Kidney tubule cell (primary cell): Measurements from ENCODE around the gene SLC27A5.
"Not testable (repeated sequence)": the region's sequence is repeated elsewhere in the genome, so short reads cannot be mapped to it uniquely, and the experiment has no call there.

Experiments
- DNase-seq: peaks from one replicate; pipeline ENCODE4 v3.0.0-alpha.2; 2018; ENCODE audit warnings: low spot score

SLC27A5 gene

DNA sequence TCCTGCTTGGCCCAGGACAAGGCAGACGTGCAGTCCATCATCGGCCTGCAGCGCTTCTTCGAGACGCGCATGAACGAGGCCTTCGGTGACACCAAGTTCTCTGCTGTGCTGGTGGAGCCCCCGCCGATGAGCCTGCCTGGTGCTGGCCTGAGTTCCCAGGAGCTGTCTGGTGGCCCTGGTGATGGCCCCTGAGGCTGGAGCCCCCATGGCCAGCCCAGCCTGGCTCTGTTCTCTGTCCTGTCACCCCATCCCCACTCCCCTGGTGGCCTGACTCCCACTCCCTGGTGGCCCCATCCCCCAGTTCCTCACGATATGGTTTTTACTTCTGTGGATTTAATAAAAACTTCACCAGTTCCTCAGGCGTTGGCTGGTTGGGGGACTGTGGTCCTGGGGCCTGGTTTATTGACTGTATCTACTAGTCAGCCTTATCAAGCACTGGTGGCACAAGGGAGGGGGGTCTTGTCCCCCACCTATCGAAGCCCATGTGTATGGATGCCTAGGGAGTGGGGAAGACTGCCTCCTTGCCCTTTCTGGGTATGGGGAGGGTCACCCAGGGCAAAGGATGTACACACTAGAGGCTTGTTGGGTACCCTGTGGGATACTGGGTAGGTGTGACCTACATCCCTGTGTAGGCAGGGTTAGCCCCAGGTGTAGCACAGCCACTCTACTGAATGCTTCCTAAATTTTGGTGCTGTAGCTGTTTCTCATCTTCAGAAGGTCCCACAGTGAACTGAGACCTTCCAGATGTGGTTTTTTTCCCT lies 38.8 kb upstream of the SLC27A5 start:
- no peak for DNase-seq

- no peak for DNase-seq
Measured at GRCh38 chr19:58549664-58550361, 38.0 kb upstream of the SLC27A5 start.

- DNase-seq = no peak
Measured at GRCh38 chr19:58548859-58549663, 37.3 kb upstream of the SLC27A5 start.

- no peak for DNase-seq
Measured at GRCh38 chr19:58547323-58548312, 35.8 kb upstream of the SLC27A5 start.

DNA sequence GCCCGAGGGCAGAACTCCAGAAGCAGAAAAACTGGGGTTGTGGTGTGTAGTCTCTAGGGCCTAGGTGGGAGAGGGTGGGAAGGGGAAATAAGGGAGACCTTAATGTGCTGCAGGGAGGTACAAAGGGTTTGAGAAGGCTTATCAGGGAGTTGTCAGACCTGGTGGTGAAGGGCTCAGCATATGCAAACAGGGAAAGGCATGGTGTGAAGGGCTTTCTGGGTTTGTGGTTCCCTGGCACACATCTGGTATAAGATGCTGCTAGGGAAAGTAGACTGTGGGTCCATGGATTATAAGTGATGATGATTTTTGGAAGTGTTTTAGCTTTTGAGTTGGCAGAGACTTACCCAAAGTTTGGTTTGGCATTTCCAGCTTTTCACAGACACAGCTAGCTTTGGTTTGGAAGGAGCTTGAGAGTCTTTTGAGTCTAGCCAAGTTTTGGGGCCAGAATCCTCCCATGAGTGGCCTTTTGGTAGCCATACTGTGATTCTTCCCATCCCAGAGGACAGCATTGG lies 34.3 kb upstream of the SLC27A5 start:
- DNase-seq = no peak

DNA sequence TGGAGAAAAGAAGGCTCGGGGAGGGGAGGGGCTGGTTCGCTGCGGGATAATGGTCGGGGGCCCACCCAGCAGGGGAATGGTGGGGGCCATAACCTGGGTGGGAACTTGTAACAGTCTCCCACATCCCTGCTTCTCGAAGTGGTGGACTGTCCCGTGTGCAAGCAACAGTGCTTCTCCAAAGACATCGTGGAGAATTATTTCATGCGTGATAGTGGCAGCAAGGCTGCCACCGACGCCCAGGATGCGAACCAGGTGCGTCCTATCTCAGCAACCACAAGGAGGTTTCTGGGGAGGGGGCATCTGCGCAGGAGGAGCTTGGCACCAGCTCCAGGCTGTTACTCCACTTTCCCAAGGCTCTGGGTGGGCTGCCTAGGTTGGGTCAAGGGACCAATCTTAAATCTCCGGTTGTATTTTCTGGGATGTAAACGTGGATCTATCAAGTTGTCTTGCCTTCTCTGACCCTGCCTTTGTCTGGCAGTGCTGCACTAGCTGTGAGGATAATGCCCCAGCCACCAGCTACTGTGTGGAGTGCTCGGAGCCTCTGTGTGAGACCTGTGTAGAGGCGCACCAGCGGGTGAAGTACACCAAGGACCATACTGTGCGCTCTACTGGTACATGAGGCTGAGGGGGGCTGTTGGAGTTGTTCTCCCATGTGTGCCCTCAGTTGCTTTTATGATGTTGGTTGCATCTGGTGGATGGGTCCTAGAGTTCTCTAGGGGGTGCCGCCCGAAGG lies 33.7 kb upstream of the SLC27A5 start:
- no peak for DNase-seq

GRCh38 chr19:58544591-58545285 lies 32.9 kb upstream of the SLC27A5 start:
- DNase-seq = no peak

GRCh38 chr19:58543826-58544590 lies 32.2 kb upstream of the SLC27A5 start, which contains the start of gene TRIM28:
Gene TRIM28 (plus strand): TSS chr19:58544064. CDS start chr19:58544758, 694 bp downstream.
- peak; percentile 99 for DNase-seq

GRCh38 chr19:58542641-58543372 lies 31.0 kb upstream of the SLC27A5 start:
- DNase-seq = not testable (repeated sequence)

- DNase-seq = not testable (repeated sequence)
Measured at GRCh38 chr19:58539169-58539559, 27.4 kb upstream of the SLC27A5 start.

GRCh38 chr19:58538257-58539168 lies 26.7 kb upstream of the SLC27A5 start:
- no peak for DNase-seq

GRCh38 chr19:58536852-58537798 lies 25.3 kb upstream of the SLC27A5 start:
- DNase-seq = no peak

DNA sequence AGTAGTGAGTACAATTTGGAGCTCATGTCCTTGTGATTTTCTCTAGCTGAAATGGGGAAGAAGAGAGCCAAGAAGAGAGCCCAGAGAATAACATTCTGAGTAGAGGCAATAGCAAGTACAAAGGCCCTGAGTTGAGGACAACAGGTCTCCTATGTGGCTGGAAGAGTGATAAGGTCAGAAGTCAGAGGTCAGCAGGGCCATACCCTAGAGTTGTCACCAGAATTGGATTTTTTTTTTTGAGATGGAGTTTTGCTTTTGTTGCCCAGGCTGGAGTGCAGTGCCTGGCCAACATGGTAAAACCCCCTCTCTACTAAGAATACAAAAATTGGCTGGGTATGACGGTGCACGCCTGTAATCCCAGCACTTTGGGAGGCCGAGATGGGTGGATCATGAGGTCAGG lies 24.1 kb upstream of the SLC27A5 start:
- DNase-seq = no peak

DNA sequence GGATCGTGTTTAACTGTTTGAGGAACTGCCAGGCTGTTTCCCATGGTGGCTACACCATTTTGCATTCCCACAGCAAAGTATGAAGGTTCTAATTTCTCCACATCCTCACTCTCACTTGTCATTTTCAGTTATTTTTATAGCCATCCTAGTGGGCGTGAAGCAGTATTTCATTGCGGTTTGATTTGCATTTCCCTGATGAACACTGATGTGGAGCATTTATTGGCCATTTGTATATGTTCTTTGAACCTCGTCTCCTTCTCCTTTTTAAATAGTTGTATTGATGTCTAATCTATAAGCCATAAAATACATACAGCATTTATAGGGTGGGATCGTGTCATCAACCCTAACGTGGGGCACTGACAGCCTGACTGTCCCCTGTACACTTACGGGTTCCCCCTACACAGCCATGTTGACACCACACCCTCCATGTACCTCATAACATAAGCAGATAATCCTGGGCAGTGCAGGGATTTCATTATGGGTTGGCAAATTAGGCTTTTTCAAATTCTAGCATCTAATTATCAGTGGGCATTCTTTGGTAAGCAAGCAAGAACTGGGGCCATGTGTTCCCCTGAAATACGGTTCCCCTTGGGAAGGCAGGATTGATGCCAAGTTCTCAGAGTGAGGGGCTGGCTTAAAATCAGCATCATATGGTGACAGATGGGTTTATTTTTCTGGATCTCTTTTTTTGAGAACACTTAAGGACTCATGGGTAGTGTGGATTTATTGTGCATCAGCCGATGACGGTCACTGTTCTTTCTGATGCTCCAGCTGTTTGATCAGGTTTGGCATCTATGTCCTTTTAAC lies 19.4 kb upstream of the SLC27A5 start:
- DNase-seq = no peak

DNA sequence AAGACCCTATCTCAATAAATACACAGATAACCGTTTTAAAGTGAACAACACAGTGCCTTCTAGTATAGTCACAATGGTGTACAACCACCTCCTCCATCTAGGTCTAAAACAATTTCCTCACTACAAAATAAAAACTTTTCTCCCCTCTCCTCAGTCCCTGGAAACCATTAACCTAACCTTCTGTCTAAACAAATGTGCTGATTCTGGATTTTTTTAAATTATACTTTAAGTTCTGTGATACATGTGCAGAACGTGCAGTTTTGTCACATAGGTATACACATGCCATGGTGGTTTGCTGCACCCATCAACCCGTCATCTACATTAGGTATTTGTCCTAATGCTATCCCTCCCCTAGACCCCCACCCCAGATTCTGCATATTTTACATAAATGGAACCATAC lies 17.6 kb upstream of the SLC27A5 start:
- DNase-seq = no peak
